HepG2 (cell line): ENCODE measurements around the gene SEMA3C. TPM values are rescaled to one million over a fixed set of nuclear protein-coding genes. Genes with fewer than 3 reads are reported as not detected.
A peak's percentile ranks its signal among the peaks of the same experiment; 100 is the strongest.

Experiments used
- ATAC-seq: fragments of 200-7000 bp; cut with Tn5 transposase; 3 replicates; pipeline ENCODE4 v1.9.1; 2020; ENCODE audit warnings: mild to moderate bottlenecking, moderate library complexity
- BruUV-seq: library from RNA; stranded (reverse); fragments of 400-500 nt; replicated peaks from 2 replicates; lab custom pipeline; 2021; lab: Mats Ljungman, UMichigan
- CTCF ChIA-PET: fragments of 300-600 bp; formaldehyde crosslinking; extraction: SDS; loops from one replicate; lab custom pipeline; 2021; ENCODE audit warnings: low total read pairs, inconsistent platforms, low intra/inter-chr PET ratio; lab: Yijun Ruan, JAX
- POLR2A ChIA-PET: fragments of 350-600 bp; sonication (Branson Sonifier 250); formaldehyde crosslinking; loops from one replicate; lab custom pipeline; 2020; ENCODE audit warnings: antibody characterized with exemption, inconsistent platforms; lab: Yijun Ruan, JAX
- DNase-seq: peaks from one replicate; pipeline ENCODE4 v3.0.0-alpha.2; 2015; ENCODE audit warnings: low spot score
- FAIRE-seq: peaks from 3 replicates; lab custom pipeline; 2011; peaks lifted over from hg19 to GRCh38; lab: Jason Lieb, UNC
- H2AFZ ChIP-seq: one replicate; pipeline ENCODE4 v1.6.1; 2011; ENCODE audit warnings: low read length, inconsistent platforms
- H3K27ac ChIP-seq: fragments of 300-600 bp; 3 replicates; pipeline ENCODE4 v1.8.0; 2011; ENCODE audit warnings: mixed run types, mild to moderate bottlenecking, mixed read lengths, low read length, inconsistent platforms; ENCODE audit not compliant: insufficient read depth; ENCODE audit errors: extremely low read length
- H3K27me3 ChIP-seq, 2 experiments: fragments of 200-600 bp in 1 of 2; 2 replicates in 1 of 2; 3 replicates in 1 of 2; pipeline versions ENCODE4 v1.6.0 to v1.8.0; 2011; ENCODE audit warnings: low read length in 2 of 2, mild to moderate bottlenecking in 2 of 2, moderate library complexity in 2 of 2, inconsistent platforms in 1 of 2; ENCODE audit not compliant: insufficient read depth in 2 of 2, control insufficient read depth in 1 of 2
- H3K36me3 ChIP-seq, 2 experiments: fragments of 200-600 bp in 1 of 2; replicated peaks in 1 of 2; 2 replicates in 1 of 2; 3 replicates in 1 of 2; pipeline versions ENCODE4 v1.5.1 to v1.8.0; 2011; ENCODE audit warnings: low read length in 2 of 2, inconsistent platforms in 1 of 2; ENCODE audit not compliant: insufficient read depth in 2 of 2, control insufficient read depth in 1 of 2
- H3K4me1 ChIP-seq: 2 replicates; pipeline ENCODE4 v1.5.1; 2012; ENCODE audit warnings: low read length, inconsistent platforms; ENCODE audit not compliant: insufficient read depth
- H3K4me2 ChIP-seq: 2 replicates; pipeline ENCODE4 v1.6.0; 2011; ENCODE audit warnings: low read depth, low read length, inconsistent platforms
- H3K4me3 ChIP-seq, 3 experiments: fragments of 200-600 bp in 1 of 3; sonication (generic), shearing (Covaris generic) in 1 of 3; replicated peaks in 1 of 3; 2 replicates each; pipeline ENCODE4 v1.5.1; 2011 to 2016; ENCODE audit warnings: low read length in 3 of 3, inconsistent platforms in 2 of 3, low read depth in 2 of 3, mild to moderate bottlenecking in 2 of 3, control low read depth in 1 of 3, mixed read lengths in 1 of 3; ENCODE audit not compliant: insufficient read depth in 1 of 3
- H3K79me2 ChIP-seq: one replicate; pipeline ENCODE4 v1.6.1; 2011; ENCODE audit warnings: low read length, inconsistent platforms; ENCODE audit not compliant: insufficient read depth
- H3K9ac ChIP-seq: 2 replicates; pipeline ENCODE4 v1.6.0; 2011; ENCODE audit warnings: mild to moderate bottlenecking, low read depth, low read length, inconsistent platforms; ENCODE audit not compliant: insufficient read depth
- H3K9me3 ChIP-seq: 2 replicates; pipeline ENCODE4 v1.5.1; 2012; ENCODE audit warnings: mild to moderate bottlenecking, low read length
- H4K20me1 ChIP-seq: 2 replicates; pipeline ENCODE4 v1.6.0; 2011; ENCODE audit warnings: inconsistent platforms, mild to moderate bottlenecking, low read length, moderate library complexity; ENCODE audit not compliant: insufficient read depth
- CEBPB ChIP-seq: IDR thresholded peaks from 2 replicates; pipeline ENCODE4 v1.6.1; 2011; ENCODE audit warnings: low read depth, low read length, improper control_type of control experiment, borderline replicate concordance
- FOXO4 ChIP-seq: sonication (generic); formaldehyde crosslinking; conservative IDR thresholded peaks from 2 replicates; pipeline ENCODE4 v1.8.1; 2023; ENCODE audit warnings: missing genetic modification reagents
- HINFP ChIP-seq: sonication (generic); formaldehyde crosslinking; IDR thresholded peaks from 2 replicates; pipeline ENCODE4 v1.4.0; 2020; ENCODE audit warnings: low read depth, mild to moderate bottlenecking, missing genetic modification reagents
- HMGXB3 ChIP-seq: sonication (generic); formaldehyde crosslinking; IDR thresholded peaks from 2 replicates; pipeline ENCODE4 v1.4.0; 2020; ENCODE audit warnings: missing genetic modification reagents, borderline replicate concordance
- RBM39 ChIP-seq: fragments of 200-400 bp; formaldehyde crosslinking; IDR thresholded peaks from one replicate; pipeline ENCODE4 v1.6.1; 2018; ENCODE audit warnings: antibody characterized with exemption, mild to moderate bottlenecking, low read depth, low read length; ENCODE audit not compliant: poor library complexity, severe bottlenecking
- TSC22D2 ChIP-seq: sonication (generic); formaldehyde crosslinking; IDR thresholded peaks from 2 replicates; pipeline ENCODE4 v1.5.1; 2020; ENCODE audit warnings: missing genetic modification reagents, mild to moderate bottlenecking, borderline replicate concordance
- ZNF383 ChIP-seq: sonication (generic); formaldehyde crosslinking; IDR thresholded peaks from 2 replicates; pipeline ENCODE4 v1.4.0; 2020; ENCODE audit warnings: missing genetic modification reagents, mild to moderate bottlenecking, borderline replicate concordance
- WGBS: methylation state at CpG from one replicate; pipeline ENCODE4 v1.1.6; 2017; ENCODE audit warnings: low lambda C conversion rate; 5-methylcytosine and 5-hydroxymethylcytosine counted together
- in situ Hi-C: cut with HindIII; loops from 2 replicates; pipeline ENCODE4 v1.10.0; 2017; ENCODE audit warnings: low pct_unique_long_range_greater_than_20kb; ENCODE audit not compliant: extremely low pct_ligation_motif_present
- intact Hi-C: fragments of 100-400 bp; cut with micrococcal nuclease; formaldehyde crosslinking; loops from one replicate; pipeline ENCODE4 v1.10.0; 2022; ENCODE audit not compliant: unreplicated experiment
- polyA plus RNA-seq, 8 experiments: library from polyadenylated mRNA; depleted of rRNA in 3 of 8; stranded (reverse) in 7 of 8; unstranded in 1 of 8; fragments of >200 nt; fragmentation: Illumina TruSeq in 4 of 8; extraction: Trizol in 4 of 8; gene quantifications; 2 replicates each; pipeline versions ENCODE4 v1.2.1 to v1.2.3, GENCODE V29; 2011 to 2016; ENCODE audit warnings: low read depth in 4 of 8, missing spikeins in 1 of 8, mixed read lengths in 1 of 8; ENCODE audit not compliant: insufficient read depth in 1 of 8
- total RNA-seq, 5 experiments: library from RNA; depleted of rRNA; stranded (reverse); fragments of >200 nt; fragmentation: Illumina TruSeq; extraction: Trizol; gene quantifications; 2 replicates each; pipeline ENCODE4 v1.2.3, GENCODE V29; 2016; ENCODE audit warnings: low read depth in 1 of 5

The SEMA3C gene
- total and polyA plus RNA-seq, 2 of the 13 experiments (the other 11 are each of a cell fraction or from before 2014, with no cell fraction given) = 0.05 to 0.13 TPM

- ATAC-seq (no peak), DNase-seq (no peak), FAIRE-seq (no peak)
- TF ChIP-seq CEBPB = peak; percentile 57; the same call in 1 of the 2 replicates
- TF ChIP-seq RBM39 = no peak
- no TSS peak for BruUV-seq
- no peak overlapping the region for H3K4me2 ChIP-seq
- no peaks in the 10 kb centered on the region for H3K9me3 ChIP-seq
- no peak overlapping the region for H3K9ac ChIP-seq
- WGBS = 7% methylated on average over 4 of the region's 4 CpGs
- no peak overlapping the region for H2AFZ ChIP-seq
- H3K27me3 ChIP-seq = no peaks in the 10 kb centered on the region
- in situ Hi-C loops = no loop called here
- H3K79me2 ChIP-seq = no peaks in the 10 kb centered on the region
- H3K4me1 ChIP-seq = peaks cover 17% of the 10 kb centered on the region; the same call in 1 of the 2 replicates
- H3K36me3 ChIP-seq = no peaks in the 10 kb centered on the region
- H3K27ac ChIP-seq = no peak overlapping the region
- H3K4me3 ChIP-seq = no peak overlapping the region
- ChIA-PET CTCF (no interaction called here), POLR2A (no interaction called here)
- no peaks in the 10 kb centered on the region for H4K20me1 ChIP-seq
- intact Hi-C loops = no loop called here
Measured at GRCh38 chr7:80941208-80941758, 22.4 kb upstream of the SEMA3C start.

GRCh38 chr7:80940539-80941207, 21.8 kb upstream of the SEMA3C start:
- Histone ChIP-seq H3K27ac (no peak overlapping the region), H3K4me3 (no peak overlapping the region), H3K4me2 (no peak overlapping the region), H3K9ac (no peak overlapping the region), H3K79me2 (no peaks in the 10 kb centered on the region), H4K20me1 (no peaks in the 10 kb centered on the region), H3K9me3 (no peaks in the 10 kb centered on the region), H3K36me3 (no peaks in the 10 kb centered on the region), H2AFZ (no peak overlapping the region), H3K4me1 (peaks cover 17% of the 10 kb centered on the region; the same call in 1 of the 2 replicates), H3K27me3 (no peaks in the 10 kb centered on the region)
- ChIA-PET CTCF (no interaction called here), POLR2A (no interaction called here)
- ATAC-seq (no peak), FAIRE-seq (no peak), DNase-seq (no peak)
- 28% methylated on average over 3 of the region's 3 CpGs for whole genome bisulfite sequencing
- in situ Hi-C loops (no loop called here), intact Hi-C loops (no loop called here)
- no TSS peak for BruUV-seq
- TF ChIP-seq HMGXB3 (CRISPR knock-in tag) (no peak), ZNF383 (no peak), FOXO4 (CRISPR knock-in tag) (no peak), TSC22D2 (no peak), HINFP (CRISPR knock-in tag) (no peak)
